Measurements from ENCODE around the gene PEA15.

DNA sequence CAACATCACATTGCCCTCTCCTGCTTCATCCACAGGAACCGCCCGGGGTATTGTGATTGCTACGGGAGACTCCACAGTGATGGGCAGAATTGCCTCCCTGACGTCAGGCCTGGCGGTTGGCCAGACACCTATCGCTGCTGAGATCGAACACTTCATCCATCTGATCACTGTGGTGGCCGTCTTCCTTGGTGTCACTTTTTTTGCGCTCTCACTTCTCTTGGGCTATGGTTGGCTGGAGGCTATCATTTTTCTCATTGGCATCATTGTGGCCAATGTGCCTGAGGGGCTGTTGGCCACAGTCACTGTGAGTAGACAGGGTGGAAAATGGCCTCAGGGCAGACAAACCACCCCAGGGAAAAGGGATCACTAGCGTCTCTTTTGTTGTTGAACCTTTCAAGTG, 41.1 kb upstream of the PEA15 start:
- TF ChIP-seq, protein P1, sequence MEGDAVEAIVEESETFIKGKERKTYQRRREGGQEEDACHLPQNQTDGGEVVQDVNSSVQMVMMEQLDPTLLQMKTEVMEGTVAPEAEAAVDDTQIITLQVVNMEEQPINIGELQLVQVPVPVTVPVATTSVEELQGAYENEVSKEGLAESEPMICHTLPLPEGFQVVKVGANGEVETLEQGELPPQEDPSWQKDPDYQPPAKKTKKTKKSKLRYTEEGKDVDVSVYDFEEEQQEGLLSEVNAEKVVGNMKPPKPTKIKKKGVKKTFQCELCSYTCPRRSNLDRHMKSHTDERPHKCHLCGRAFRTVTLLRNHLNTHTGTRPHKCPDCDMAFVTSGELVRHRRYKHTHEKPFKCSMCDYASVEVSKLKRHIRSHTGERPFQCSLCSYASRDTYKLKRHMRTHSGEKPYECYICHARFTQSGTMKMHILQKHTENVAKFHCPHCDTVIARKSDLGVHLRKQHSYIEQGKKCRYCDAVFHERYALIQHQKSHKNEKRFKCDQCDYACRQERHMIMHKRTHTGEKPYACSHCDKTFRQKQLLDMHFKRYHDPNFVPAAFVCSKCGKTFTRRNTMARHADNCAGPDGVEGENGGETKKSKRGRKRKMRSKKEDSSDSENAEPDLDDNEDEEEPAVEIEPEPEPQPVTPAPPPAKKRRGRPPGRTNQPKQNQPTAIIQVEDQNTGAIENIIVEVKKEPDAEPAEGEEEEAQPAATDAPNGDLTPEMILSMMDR (IDR thresholded peaks at IDR 0.05; ENCODE audit: insufficient read depth, low read length), result no peak
- TF ChIP-seq, protein P2, sequence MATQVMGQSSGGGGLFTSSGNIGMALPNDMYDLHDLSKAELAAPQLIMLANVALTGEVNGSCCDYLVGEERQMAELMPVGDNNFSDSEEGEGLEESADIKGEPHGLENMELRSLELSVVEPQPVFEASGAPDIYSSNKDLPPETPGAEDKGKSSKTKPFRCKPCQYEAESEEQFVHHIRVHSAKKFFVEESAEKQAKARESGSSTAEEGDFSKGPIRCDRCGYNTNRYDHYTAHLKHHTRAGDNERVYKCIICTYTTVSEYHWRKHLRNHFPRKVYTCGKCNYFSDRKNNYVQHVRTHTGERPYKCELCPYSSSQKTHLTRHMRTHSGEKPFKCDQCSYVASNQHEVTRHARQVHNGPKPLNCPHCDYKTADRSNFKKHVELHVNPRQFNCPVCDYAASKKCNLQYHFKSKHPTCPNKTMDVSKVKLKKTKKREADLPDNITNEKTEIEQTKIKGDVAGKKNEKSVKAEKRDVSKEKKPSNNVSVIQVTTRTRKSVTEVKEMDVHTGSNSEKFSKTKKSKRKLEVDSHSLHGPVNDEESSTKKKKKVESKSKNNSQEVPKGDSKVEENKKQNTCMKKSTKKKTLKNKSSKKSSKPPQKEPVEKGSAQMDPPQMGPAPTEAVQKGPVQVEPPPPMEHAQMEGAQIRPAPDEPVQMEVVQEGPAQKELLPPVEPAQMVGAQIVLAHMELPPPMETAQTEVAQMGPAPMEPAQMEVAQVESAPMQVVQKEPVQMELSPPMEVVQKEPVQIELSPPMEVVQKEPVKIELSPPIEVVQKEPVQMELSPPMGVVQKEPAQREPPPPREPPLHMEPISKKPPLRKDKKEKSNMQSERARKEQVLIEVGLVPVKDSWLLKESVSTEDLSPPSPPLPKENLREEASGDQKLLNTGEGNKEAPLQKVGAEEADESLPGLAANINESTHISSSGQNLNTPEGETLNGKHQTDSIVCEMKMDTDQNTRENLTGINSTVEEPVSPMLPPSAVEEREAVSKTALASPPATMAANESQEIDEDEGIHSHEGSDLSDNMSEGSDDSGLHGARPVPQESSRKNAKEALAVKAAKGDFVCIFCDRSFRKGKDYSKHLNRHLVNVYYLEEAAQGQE (IDR thresholded peaks at IDR 0.05; ENCODE audit: insufficient replicate concordance, low read depth), result no peak
- TF ChIP-seq POLR2AphosphoS5 (IDR thresholded peaks at IDR 0.05; ENCODE audit: low read depth), result no peak
